SIG-M5 (cell line): ENCODE results near the gene KRTAP3-3.
"Not testable (repeated sequence)": the region's sequence is repeated elsewhere in the genome, so short reads cannot be mapped to it uniquely, and the experiment has no call there.

ENCODE experiments used
- DNase-seq: peaks from one replicate; lab custom pipeline; 2025; lab: John Stamatoyannopoulos, UW

KRTAP3-3 gene

GRCh38 chr17:40993839-40994238, at the start of gene KRTAP3-3:
KRTAP3-3 (minus strand) TSS chr17:40994164; CDS start chr17:40994097, 67 bp downstream.
- DNase-seq, result no peak

- DNase-seq, result no peak
Observed at GRCh38 chr17:41042953-41043352, 49.0 kb upstream of the KRTAP3-3 start.

- not testable (repeated sequence) for DNase-seq
Observed at GRCh38 chr17:41040783-41041571, 47.0 kb upstream of the KRTAP3-3 start, which contains the start of gene KRTAP1-1. KRTAP1-1 (minus strand) TSS chr17:41041450; CDS start chr17:41041397, 53 bp downstream.

GRCh38 chr17:41037853-41038350, 43.9 kb upstream of the KRTAP3-3 start:
- DNase-seq, result no peak

- not testable (repeated sequence) for DNase-seq
Observed at GRCh38 chr17:41034346-41034935, 40.5 kb upstream of the KRTAP3-3 start, which contains the start of gene KRTAP1-3. KRTAP1-3 (minus strand) TSS chr17:41034874; CDS start chr17:41034821, 53 bp downstream.

GRCh38 chr17:41029633-41030245, 35.8 kb upstream of the KRTAP3-3 start, which contains the start of gene KRTAP1-4:
KRTAP1-4 (minus strand) TSS chr17:41030195; CDS start chr17:41030078, 117 bp downstream.
- DNase-seq, result no peak

- DNase-seq, result no peak
Observed at GRCh38 chr17:41026715-41027471, 32.9 kb upstream of the KRTAP3-3 start, which contains the start of gene KRTAP1-5. KRTAP1-5 (minus strand) TSS chr17:41027208; CDS start chr17:41027155, 53 bp downstream.

GRCh38 chr17:41024697-41025096, 30.7 kb upstream of the KRTAP3-3 start:
- no peak for DNase-seq

GRCh38 chr17:41020336-41020735, 26.4 kb upstream of the KRTAP3-3 start:
- no peak for DNase-seq

- DNase-seq, result no peak
Observed at GRCh38 chr17:41019415-41019814, 25.5 kb upstream of the KRTAP3-3 start.

- no peak for DNase-seq
Observed at GRCh38 chr17:41018541-41018940, 24.6 kb upstream of the KRTAP3-3 start.

- no peak for DNase-seq
Observed at GRCh38 chr17:41016578-41017215, 22.7 kb upstream of the KRTAP3-3 start.

- DNase-seq, result no peak
Observed at GRCh38 chr17:41015454-41015853, 21.5 kb upstream of the KRTAP3-3 start.

GRCh38 chr17:41013606-41014005, 19.6 kb upstream of the KRTAP3-3 start:
- DNase-seq, result no peak

GRCh38 chr17:41013181-41013580, 19.2 kb upstream of the KRTAP3-3 start:
- DNase-seq, result no peak

- DNase-seq, result no peak
Observed at GRCh38 chr17:41012326-41013120, 18.6 kb upstream of the KRTAP3-3 start.

- no peak for DNase-seq
Observed at GRCh38 chr17:41010441-41010840, 16.5 kb upstream of the KRTAP3-3 start.

GRCh38 chr17:41009936-41010335, 16.0 kb upstream of the KRTAP3-3 start:
- no peak for DNase-seq

- DNase-seq, result no peak
Observed at GRCh38 chr17:41009301-41009760, 15.4 kb upstream of the KRTAP3-3 start.

- DNase-seq, result no peak
Observed at GRCh38 chr17:41008811-41009210, 14.8 kb upstream of the KRTAP3-3 start, which contains the start of gene KRTAP3-1. KRTAP3-1 (minus strand) TSS chr17:41009128; CDS start chr17:41009074, 54 bp downstream.
